HepG2 (cell line): ENCODE measurements around the gene PIK3C2B. TPM values are rescaled to one million over a fixed set of nuclear protein-coding genes. Genes with fewer than 3 reads are reported as not detected.

ENCODE experiments used
- ARNTL ChIP-seq: sonication (generic); formaldehyde crosslinking; IDR thresholded peaks from 2 replicates; pipeline ENCODE4 v1.4.0; 2020; ENCODE audit warnings: mild to moderate bottlenecking, missing genetic modification reagents
- HOXD1 ChIP-seq: sonication (generic); formaldehyde crosslinking; IDR thresholded peaks from 2 replicates; pipeline ENCODE4 v1.5.0; 2020; ENCODE audit warnings: missing genetic modification reagents
- IRF9 ChIP-seq: sonication (generic); formaldehyde crosslinking; IDR thresholded peaks from 2 replicates; pipeline ENCODE4 v1.8.0; 2022; ENCODE audit warnings: missing genetic modification reagents, mild to moderate bottlenecking, borderline replicate concordance
- KDM2A ChIP-seq: sonication (generic); formaldehyde crosslinking; IDR thresholded peaks from 2 replicates; pipeline ENCODE4 v1.4.0; 2020; ENCODE audit warnings: low read depth, missing genetic modification reagents, borderline replicate concordance
- KMT2A ChIP-seq: sonication (generic); formaldehyde crosslinking; IDR thresholded peaks from 2 replicates; pipeline ENCODE4 v1.4.0; 2020; ENCODE audit warnings: missing genetic modification reagents
- PLSCR1 ChIP-seq: sonication (generic); formaldehyde crosslinking; IDR thresholded peaks from 2 replicates; pipeline ENCODE4 v1.5.0; 2020; ENCODE audit warnings: missing genetic modification reagents, mild to moderate bottlenecking, borderline replicate concordance
- SMAD3 ChIP-seq: sonication (generic); formaldehyde crosslinking; IDR thresholded peaks from 2 replicates; pipeline ENCODE4 v1.4.0; 2020; ENCODE audit warnings: missing genetic modification reagents
- THAP9 ChIP-seq: sonication (generic); formaldehyde crosslinking; IDR thresholded peaks from 2 replicates; pipeline ENCODE4; 2020; ENCODE audit warnings: missing genetic modification reagents, mild to moderate bottlenecking, borderline replicate concordance
- TSC22D2 ChIP-seq: sonication (generic); formaldehyde crosslinking; IDR thresholded peaks from 2 replicates; pipeline ENCODE4 v1.5.1; 2020; ENCODE audit warnings: missing genetic modification reagents, mild to moderate bottlenecking, borderline replicate concordance
- UBTF ChIP-seq: sonication (generic); formaldehyde crosslinking; IDR thresholded peaks from 2 replicates; pipeline ENCODE4 v1.4.0; 2020; ENCODE audit warnings: mild to moderate bottlenecking, missing genetic modification reagents
- ZFP36L1 ChIP-seq: sonication (generic); formaldehyde crosslinking; IDR thresholded peaks from 2 replicates; pipeline ENCODE4 v1.8.0; 2022; ENCODE audit warnings: mild to moderate bottlenecking, missing genetic modification reagents, moderate library complexity
- ZNF101 ChIP-seq: sonication (generic); formaldehyde crosslinking; IDR thresholded peaks from 2 replicates; pipeline ENCODE4 v1.4.0; 2020; ENCODE audit warnings: mild to moderate bottlenecking, low read depth, missing genetic modification reagents, borderline replicate concordance
- ZNF44 ChIP-seq: sonication (generic); formaldehyde crosslinking; IDR thresholded peaks from 2 replicates; pipeline ENCODE4 v1.5.1; 2020; ENCODE audit warnings: mild to moderate bottlenecking, missing genetic modification reagents
- ZNF513 ChIP-seq: sonication (generic); formaldehyde crosslinking; conservative IDR thresholded peaks from 2 replicates; pipeline ENCODE4 v1.5.0; 2020; ENCODE audit warnings: missing genetic modification reagents
- ZNF691 ChIP-seq: sonication (generic); formaldehyde crosslinking; IDR thresholded peaks from 2 replicates; pipeline ENCODE4 v1.4.0; 2020; ENCODE audit warnings: missing genetic modification reagents, low read depth, mild to moderate bottlenecking, borderline replicate concordance
- ZNF780A ChIP-seq: sonication (generic); formaldehyde crosslinking; IDR thresholded peaks from 2 replicates; pipeline ENCODE4 v1.8.0; 2022; ENCODE audit warnings: mild to moderate bottlenecking, missing genetic modification reagents, moderate library complexity
- polyA plus RNA-seq, 8 experiments: library from polyadenylated mRNA; depleted of rRNA in 3 of 8; stranded (reverse) in 7 of 8; unstranded in 1 of 8; fragments of >200 nt; fragmentation: Illumina TruSeq in 4 of 8; extraction: Trizol in 4 of 8; gene quantifications; 2 replicates each; pipeline versions ENCODE4 v1.2.1 to v1.2.3, GENCODE V29; 2011 to 2016; ENCODE audit warnings: low read depth in 4 of 8, missing spikeins in 1 of 8, mixed read lengths in 1 of 8; ENCODE audit not compliant: insufficient read depth in 1 of 8
- total RNA-seq, 5 experiments: library from RNA; depleted of rRNA; stranded (reverse); fragments of >200 nt; fragmentation: Illumina TruSeq; extraction: Trizol; gene quantifications; 2 replicates each; pipeline ENCODE4 v1.2.3, GENCODE V29; 2016; ENCODE audit warnings: low read depth in 1 of 5

PIK3C2B gene
- total and polyA plus RNA-seq, 2 of the 13 experiments (the other 11 are each of a cell fraction or from before 2014, with no cell fraction given), result 3.4 to 4.5 TPM

GRCh38 chr1:204494281-204495077 is at the start of gene PIK3C2B (continued):
- TF ChIP-seq ZFP36L1 (CRISPR knock-in tag), result no peak; the same call in 1 of the 2 replicates
- no peak for TF ChIP-seq ZNF44
- no peak for TF ChIP-seq ZNF513 (CRISPR knock-in tag)
- peak; percentile 56 for TF ChIP-seq KDM2A (CRISPR knock-in tag)
- peak; percentile 86; the same call in 1 of the 2 replicates for TF ChIP-seq ZNF780A (CRISPR knock-in tag)
- no peak; the same call in 1 of the 2 replicates for TF ChIP-seq IRF9 (CRISPR knock-in tag)
- TF ChIP-seq UBTF, result peak; percentile 99
- TF ChIP-seq TSC22D2 (CRISPR knock-in tag), result no peak; the same call in 1 of the 2 replicates
- peak; percentile 66; the same call in 1 of the 2 replicates for TF ChIP-seq KMT2A
- TF ChIP-seq ARNTL, result no peak
- no peak for TF ChIP-seq PLSCR1 (CRISPR knock-in tag)
- TF ChIP-seq SMAD3, result no peak
- no peak for TF ChIP-seq ZNF101 (CRISPR knock-in tag)
- TF ChIP-seq HOXD1, result no peak; the same call in 1 of the 2 replicates
- TF ChIP-seq ZNF691 (CRISPR knock-in tag), result peak; percentile 83
- TF ChIP-seq THAP9, result no peak
